ENCODE data around the gene DRC3.

DRC3 gene

DNA sequence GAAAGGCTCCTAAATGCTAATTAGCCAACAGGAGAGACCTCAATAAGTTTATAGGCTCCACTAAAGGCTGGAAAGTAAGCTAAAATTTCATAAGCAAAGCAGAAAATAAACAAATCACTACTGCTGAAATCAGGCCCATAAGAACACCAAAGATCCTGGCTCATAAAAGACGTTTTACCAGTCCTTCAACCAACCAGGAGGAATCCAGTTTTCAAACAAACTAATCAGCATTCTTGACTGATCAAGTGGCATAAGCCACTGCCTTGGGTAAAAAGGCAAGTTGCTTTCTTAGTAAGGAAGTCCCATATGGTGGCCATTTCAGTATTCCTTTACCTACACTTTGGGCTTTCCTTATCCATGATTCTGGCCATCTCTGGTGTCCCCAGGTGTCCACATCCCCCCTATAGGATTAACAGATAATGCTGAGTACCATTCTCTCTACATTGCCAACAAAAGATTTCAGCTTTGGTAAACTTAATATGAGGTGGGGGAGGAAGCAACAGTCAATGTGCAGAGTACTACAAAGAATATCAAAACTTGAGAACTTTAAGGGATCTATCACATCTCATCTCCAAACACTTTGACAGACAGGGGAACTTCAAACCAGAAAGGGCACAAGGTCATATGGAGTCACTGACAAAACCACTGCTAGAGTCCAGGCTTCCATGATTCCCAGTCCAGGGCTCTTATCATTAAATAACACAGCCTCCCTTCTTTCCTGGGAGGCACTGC lies 1.8 kb upstream of the DRC3 start:
- DNase-seq, result no peak

DNA sequence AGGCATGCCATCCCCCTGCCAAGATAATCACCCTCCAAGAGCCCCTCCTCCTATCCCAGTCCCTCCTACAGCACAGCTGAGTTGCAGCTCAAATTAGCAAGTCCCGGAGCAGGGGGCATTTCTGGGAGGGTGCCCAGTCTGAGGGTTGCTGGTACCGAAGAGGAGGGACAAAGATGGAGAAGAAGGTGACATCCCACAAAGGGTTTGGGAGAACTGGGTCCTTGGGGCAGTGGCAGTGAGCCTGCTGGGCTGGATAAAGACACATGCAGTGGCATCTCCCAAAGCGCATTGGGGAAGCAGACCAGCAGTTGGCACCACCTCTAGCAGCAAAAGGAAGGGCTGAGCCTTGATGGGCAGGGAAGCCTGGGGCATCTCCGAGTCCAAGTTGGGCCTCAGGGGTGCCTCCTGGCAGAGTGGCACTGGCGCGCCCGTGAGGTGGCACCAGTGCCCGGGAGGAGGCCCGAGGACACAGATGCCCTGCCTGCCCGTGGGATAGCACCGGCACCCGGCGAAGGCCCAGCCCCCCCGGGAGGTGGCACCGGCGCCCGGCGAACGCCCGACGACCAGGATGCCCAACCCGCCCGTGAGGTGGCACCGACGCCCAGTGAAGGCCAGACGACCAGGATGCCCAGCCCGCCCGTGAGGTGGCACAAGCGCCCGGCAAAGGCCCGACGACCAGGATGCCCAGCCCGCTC lies 1.1 kb upstream of the DRC3 start:
- DNase-seq, result no peak

DNA sequence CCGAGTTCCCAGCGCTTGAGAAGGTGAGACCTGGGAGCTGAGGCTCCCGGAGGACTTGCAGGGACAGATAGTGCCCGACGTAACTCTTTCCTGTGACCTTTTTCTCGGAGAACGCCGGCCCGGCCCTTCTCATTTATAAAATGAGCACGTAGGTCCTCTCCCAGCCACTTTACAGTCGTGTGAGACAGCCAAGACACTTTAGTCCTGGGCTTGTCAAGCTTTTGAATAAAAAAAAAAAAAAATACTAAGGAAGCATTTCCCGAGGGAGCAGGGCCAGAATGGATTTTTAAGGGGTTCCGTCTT lies 241 bp downstream of the DRC3 start:
- DNase-seq, result no peak

DNA sequence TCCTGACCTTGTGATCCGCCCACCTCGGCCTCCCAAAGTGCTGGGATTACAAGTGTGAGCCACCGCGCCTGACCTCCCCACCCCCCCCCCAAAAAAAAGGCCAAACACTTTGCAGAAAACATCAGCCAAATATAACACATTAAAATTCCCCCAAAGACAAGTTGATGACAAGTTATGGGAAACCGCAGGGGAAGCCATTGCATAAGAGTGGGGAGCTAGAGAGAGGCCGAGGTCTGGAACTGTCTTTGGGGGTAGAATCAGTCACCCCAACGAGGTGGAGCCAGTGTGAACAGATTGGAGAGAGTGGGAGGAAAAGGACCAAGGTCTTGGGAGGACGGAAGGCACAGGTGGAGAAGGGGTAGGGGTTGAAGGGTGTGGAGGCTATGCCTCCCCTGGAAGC lies 2.8 kb downstream of the DRC3 start:
- DNase-seq, result no peak

DNA sequence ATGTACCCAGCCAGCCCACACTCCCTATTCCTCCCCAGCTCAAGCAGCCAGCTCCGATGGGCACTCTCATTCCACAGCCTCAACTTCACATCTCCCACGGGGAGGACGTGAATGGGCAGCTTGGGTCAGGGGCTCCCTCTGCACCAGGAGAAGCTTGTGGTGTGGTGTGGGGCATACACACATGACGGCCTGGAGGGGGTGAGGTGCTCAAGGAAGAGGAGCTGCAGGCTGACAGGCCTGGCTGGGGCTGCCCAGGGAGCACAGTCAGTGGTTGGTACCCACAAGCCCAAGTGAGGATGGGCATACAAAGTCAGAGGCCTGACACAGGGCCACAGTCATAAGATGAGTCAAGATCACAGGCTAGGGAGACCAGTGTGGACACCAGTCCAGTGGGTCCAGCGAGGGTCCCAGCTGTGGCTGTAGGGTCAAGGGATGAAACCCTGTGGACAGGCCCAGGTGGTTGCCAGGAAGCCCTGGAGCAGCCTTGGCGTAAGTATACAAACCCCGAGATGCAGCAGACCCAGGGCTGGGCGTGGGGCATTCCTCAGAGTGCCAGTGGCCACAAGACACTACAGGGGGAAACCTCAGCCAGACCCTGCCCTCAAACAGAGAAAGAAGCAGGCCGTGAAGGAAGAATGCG lies 4.4 kb downstream of the DRC3 start:
- no peak for DNase-seq

DNA sequence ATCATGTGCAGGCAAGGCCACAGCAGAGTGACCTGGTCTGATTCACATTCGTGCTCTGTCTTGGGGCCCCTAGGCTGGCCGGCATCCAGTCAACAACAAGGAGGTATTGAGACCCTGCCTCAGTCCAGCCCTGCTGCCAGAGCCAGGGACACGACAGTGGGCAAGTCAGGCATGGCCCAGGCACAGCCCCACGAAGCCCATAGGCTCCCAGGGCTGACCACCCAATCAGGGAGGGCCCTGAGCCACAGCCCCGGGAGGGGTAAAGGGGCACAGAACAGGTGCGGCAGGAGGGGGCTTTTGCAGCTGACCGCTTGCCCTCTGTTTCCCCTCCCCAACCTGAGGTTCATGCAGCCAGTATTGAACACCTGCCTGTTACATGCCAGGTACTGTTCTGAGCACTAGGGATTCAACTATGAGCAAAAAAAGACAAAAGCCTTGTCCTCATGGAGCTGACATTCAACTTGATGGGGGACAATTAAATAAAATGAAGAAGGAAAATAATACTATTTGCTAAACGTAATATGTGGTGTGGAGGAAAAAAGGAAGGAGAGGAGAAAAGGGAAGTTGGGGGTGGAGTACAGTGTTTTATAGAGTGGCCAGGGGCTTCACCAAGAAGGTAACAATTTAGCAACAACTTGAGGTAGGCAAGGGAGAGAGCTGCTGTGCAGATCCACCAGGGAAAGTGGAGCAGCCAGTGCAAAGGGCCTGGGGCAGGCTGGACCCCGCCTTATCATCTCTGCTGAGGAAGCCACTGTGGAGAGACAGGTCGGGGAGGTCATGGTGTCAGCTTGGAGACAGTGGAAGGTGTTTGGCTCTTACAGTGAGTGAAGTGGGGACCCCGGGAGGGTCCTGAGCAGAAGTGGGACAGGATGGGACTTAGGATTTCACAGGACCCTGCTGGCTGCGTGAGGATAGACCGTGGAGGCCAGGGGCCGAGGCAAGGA lies 6.1 kb downstream of the DRC3 start:
- no peak for DNase-seq

DNA sequence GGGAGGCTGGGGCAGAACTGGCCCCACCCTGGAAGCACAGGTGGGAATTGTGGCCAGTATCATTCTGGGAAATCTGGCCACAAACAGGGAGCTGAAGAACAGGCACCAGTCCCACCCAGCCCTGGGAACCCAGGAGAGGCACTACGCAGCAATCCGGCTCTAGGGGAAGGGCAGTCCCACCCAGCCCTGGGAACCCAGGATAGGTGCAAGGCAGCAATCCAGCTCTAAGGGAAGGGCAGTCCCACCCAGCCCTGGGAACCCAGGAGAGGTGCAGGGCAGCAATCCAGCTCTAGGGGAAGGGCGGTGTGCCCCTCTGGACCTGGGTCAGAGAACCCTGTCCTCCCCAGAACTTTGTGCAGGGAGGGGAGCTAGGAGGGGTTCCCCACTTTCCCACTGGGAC lies 7.1 kb downstream of the DRC3 start:
- DNase-seq, result no peak

DNA sequence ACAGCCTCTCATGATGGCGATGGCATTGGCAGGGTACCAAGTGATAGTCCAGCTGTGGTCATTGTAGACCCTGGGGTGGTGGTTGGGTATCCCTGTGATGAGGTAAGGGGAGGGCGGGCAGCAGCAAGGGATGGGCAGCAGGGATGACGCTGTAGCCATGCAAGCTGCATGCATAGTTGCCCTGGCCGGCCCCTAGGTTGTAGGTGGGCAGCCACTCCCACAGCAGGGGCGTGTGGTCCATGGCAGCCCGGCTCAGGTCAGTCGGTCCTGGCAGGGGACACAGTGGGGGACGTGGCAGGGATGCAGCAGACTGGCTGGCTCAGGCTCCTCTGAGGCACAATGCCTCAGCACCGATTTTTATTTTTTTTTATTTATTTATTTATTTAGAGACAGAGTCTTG lies 8.7 kb downstream of the DRC3 start:
- DNase-seq, result no peak

DNA sequence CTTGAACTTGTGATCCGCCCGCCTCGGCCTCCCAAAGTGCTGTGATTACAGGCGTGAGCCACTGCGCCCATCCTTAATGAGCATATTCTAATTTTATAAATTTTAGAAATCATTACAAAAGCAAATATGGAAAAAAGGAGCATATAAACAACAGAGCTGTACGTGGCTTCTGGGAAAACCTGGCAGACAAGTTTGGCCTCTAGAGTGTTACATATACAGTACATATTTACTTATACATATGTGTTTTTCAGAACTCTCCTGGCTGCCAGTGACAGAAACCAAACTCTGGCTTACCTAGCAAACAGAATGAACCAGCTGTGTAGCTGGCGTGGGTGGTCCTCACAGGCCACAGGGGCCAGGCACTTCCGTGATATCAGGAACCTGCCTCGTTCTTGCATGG lies 10.1 kb downstream of the DRC3 start:
- DNase-seq, result no peak

DNA sequence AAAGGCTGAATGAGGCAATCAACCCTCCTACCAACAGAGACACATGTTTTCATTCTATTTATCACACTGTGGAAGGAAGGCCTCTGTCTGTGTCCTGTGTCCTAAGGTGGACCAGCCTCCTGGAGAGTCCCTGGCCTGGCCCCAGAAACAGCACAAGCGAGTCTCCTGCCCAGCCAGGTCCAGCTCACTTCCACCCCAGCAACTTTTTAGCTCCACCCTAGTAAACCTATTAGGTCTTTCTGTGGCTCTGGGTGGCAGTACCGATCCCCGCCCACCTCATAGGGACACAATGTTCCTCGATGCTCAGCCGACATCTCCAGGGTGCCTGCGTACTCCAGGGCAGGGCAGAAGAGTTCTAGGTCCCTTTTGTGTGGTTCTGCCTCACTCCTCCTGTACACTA lies 10.7 kb downstream of the DRC3 start:
- no peak for DNase-seq

DNA sequence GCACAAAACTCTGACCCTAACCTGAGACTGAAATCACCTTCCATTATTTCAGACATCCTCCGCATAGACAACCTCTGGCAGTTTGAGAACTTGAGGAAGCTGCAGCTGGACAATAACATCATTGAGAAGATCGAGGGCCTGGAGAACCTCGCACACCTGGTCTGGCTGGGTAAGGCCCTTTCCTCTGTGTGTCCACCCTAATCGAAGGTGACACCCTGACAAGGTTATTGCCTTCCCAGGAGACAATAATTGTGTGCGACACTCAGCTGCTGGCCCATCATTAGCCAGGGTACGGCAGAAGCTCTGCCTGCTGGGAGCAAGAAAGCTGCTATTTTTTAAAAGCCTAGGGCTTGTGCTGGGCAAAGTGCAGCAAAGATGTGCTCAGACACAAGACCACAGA lies 11.1 kb downstream of the DRC3 start:
- no peak for DNase-seq

DNA sequence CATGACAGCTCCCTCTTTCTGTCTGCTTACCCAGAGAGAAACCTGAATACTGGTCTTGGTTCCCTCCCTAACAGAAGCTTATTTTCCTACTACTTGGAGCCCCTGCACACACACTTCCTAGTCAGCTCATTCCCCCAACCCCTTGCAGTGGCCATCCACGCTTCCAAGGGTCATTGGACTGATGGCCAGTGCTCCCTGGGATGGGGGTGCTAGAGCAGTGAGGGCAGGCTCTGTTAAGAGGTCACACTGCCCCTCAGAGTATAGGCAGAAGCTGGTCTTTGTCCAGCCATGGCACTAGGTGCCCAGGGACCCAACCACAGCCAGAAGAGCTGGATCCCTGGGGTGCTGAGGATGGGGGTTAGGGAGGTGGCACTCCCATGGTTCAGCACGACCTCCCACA lies 12.5 kb downstream of the DRC3 start:
- DNase-seq, result no peak

DNA sequence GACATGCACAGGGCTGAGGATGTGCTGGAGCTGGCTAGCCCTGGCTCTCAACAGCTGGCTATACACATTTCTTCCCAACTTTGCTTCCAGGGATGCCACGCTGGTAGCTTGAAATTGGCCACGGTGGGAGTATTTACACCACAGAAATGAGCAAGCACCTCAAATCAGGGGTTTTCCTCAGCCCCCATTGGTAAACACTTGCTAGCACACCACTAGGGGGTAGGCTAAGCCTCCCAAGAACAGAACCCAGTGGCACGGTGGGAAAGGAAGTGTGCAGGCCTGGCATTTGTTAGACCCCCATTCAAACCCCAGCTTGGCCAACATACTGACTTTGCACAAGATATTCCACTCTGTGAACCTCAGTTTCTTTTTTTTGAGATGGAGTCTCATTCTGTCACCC lies 12.9 kb downstream of the DRC3 start:
- DNase-seq, result no peak

DNA sequence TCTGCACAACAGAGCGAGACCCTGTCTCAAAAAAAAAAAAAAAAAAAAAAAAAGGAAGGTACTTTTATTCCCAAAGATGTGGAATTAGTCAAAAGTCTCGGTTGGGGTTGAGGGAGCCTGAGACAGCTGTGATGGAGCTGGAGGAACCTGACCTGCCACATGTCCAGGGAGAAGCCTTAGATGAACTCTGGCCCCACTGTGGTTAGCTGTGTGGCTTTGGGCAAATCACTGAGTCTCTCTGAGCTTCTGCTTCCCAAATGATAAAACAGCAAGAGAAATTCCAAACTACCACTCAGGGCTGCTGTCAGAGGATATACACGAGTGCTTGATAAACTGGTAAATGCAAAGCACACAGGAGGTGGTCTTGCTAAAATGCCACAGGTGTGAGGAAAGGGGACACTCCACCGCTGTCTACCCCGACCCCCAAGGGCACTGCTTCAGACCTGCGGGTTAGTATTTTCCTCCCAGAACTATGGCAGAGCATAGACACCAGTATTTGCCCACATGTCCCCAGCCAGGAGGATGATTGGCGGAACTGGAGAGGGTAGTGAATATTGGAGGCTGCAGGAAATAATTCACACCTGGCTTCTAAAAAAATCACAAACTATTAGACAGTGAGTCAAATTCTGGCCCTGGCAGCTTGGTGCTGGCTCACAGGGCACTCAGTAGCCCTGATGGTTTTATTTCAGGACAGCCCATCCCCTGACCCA lies 14.7 kb downstream of the DRC3 start:
- no peak for DNase-seq

DNA sequence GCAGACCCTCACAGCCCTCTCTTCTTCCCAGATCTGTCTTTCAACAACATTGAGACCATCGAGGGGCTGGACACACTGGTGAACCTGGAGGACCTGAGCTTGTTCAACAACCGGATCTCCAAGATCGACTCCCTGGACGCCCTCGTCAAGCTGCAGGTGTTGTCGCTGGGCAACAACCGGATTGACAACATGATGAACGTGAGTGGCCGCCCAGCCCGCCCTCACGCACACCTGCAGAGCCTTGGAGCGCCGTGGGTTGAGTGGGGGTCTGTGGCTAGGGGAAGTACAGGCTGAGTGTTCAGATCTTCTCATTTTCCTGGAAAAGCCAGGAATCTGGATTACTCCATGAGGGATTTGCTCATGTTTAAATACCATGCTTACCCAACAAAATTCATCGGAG lies 15.2 kb downstream of the DRC3 start:
- no peak for DNase-seq

DNA sequence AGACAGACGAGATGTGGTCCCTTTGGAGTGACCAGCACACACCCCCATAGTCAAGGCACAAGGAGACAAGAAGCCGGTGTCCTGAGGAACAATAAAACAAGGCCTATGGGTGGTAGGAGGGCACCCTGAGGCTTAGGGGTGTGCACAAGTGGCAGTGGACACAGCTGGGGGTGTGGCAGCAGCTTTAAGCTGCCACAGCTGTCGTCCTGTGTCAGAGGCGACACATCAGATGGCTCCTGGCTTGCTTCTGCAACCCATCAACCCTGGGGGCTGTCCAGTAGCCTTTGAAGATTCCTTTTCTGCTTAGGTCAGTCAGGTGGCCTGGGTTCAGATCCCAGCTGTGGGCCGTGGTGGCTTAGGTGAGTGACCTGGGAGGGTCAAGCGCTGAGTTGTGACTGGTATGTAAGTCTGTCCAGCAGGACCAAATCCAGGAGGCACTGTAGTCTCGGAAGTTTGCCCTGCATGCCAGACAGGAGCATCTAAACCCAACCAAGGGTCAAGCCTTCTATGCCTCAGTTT lies 15.8 kb downstream of the DRC3 start:
- DNase-seq, result no peak

DNA sequence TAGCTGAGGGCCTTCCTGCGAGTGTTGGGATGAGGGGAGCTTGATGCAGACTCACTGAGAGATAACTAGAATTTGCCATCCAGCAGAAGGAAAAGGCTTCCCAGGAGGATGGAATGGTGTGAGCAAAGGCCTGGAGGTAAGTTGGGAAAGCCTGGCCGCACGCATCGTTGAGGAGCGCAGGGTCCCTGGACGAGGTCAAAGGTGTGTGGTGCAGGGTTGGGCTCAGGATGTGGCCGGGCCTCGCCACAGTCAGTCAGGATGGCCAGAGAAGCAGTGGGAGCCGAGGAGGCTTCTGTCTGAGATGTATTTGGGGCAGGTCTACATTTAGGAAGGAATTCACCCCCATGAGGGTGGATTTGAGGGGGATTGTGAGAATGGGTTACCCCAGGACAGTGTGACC lies 16.4 kb downstream of the DRC3 start:
- DNase-seq, result no peak

DNA sequence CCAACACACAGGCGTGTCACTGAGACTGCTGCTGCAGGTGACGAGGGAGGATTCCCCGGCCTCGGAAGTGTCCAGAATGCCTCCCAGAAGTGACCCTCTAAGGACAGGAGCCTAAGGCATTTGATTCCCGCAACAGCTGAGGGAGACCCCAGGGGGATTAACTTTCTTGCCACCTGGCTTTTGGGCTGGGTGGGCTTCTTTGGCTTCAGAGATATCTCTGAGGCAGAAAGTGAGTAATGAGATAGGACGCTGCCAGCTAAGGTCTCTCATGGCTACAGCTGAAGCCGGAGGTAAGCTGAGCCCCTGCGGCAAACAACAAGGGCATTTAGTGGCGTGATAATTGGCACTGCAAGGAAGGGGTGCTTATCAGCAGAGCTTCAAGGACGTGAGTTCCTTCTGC lies 17.0 kb downstream of the DRC3 start:
- no peak for DNase-seq

DNA sequence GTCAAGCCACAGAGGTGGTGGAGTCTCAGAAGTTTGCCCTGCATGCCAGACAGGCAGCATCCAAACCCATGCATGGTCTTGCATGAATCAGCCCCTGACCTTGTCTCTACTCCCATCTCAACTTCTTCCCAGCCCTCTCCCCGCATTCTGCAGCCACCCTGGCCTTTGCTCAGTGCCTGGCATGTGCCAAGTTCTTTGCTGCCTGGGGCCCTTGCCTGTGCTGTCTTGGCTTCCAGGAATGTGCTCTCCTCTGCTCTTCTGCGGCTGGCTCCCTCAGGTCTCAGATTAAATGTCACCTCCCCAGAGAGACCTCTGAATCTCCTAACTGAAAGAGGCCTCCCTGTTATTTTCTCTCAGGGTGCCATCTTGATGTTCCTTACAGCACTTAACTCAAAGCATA lies 17.6 kb downstream of the DRC3 start:
- no peak for DNase-seq

DNA sequence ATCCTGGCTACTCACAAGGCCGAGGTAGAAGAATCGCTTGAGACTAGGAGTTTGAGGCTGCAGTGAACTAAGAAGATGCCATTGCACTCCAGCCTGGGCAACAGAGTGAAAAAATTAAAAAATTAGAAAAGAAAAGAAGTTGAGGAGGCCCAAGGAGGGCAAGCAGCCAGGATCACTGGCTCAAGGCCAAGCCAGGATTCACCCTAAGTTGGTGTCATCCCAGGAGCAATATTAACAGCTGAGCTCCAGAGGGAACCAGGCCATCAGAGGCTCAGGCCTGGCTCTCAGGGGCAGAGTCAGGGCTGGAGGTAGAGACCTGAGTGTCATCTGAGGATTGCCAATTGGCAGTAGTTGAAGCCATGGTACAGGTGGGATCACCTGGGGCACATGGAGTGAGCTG lies 20.7 kb downstream of the DRC3 start:
- no peak for DNase-seq

DNA sequence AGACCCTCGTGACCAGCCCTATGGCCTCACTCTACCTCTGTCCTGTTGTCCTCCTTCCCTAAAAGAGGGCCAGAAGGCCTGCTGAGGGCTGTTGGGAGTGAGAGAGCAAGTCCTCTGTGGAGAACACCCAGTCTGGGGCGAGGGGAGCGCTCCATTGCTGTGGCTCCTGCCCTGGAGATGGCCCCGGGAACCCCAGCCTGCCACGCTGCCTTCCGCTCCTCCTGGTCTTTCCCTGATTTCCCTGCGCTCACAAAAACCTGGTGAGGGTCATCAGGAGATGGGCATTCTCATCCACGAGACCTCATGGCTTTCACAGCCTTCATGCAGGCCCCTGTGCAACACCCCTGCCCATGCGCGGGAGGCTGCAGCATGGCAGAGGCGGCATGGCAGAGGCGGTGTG lies 21.2 kb downstream of the DRC3 start:
- DNase-seq, result no peak

DNA sequence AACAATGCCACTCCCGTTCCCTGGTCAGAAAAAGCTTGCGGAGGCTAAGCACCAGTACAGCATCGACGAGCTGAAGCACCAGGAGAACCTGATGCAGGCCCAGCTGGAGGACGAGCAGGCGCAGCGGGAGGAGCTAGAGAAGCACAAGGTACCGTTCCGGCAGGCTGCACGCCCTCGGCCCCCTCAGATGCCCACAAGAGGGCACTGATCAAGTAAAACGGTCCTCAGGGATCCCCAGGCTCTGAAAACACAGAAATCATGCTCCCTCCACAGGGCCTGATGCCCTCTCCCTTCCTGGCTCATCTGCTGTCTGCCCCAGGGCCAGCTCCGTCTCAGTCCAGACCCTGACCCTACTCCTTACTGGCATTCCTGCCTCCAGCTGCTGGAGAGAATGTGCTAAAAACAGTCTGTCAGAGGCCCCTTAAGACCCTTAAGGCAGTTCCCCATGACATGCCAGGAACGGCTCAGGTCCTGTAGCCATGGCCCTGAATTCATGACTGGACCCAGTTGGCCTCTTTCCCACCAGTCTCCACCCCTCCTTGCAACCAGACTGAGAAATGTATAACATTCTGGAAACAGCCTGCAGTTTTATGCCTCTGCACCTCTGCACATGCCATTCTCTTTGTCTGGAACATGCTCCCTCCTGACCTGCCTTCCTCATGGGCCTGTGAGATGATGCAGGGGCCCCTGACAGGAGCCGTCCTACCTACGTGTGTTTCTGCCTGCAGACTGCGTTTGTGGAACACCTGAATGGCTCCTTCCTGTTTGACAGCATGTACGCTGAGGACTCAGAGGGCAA lies 21.8 kb downstream of the DRC3 start:
- no peak for DNase-seq
